Neural progenitor cell (in vitro differentiated cells): ENCODE measurements around the gene IL3RA.

Experiments used
- CTCF ChIP-seq: fragments of 200-600 bp; sonication (generic); IDR thresholded peaks from 2 replicates; pipeline ENCODE4 v1.5.1; 2017; ENCODE audit warnings: antibody characterized with exemption, mild to moderate bottlenecking
- EZH2 ChIP-seq: fragments of 200-600 bp; sonication (generic); IDR thresholded peaks from 2 replicates; pipeline ENCODE4 v1.6.1; 2017; ENCODE audit warnings: antibody characterized with exemption, mild to moderate bottlenecking, moderate library complexity
- EZH2phosphoT487 ChIP-seq: fragments of 200-600 bp; sonication (generic); IDR thresholded peaks from 2 replicates; pipeline ENCODE4 v1.6.1; 2017; ENCODE audit warnings: antibody characterized with exemption

GRCh38 chrX:1295550-1295949 lies 41.0 kb upstream of the IL3RA start:
- TF ChIP-seq CTCF (no peak), EZH2 (no peak), EZH2phosphoT487 (no peak)
